ENCODE data around the gene RAPGEFL1.
A peak's percentile ranks its signal among the peaks of the same experiment; 100 is the strongest.

RAPGEFL1 gene

GRCh38 chr17:40175928-40176753 is 1.1 kb upstream of the RAPGEFL1 start:
- H3K9ac ChIP-seq (ENCODE audit: low read length): peak overlapping the region; percentile 49
- H3K9me3 ChIP-seq (ENCODE audit: control insufficient read depth, low read length): no peaks in the 10 kb centered on the region
- H3K4me3 ChIP-seq (ENCODE audit: low read length): no peak overlapping the region
- H3K4me1 ChIP-seq (ENCODE audit: control insufficient read depth, insufficient read depth, low read length): peaks cover 36% of the 10 kb centered on the region
- no peaks in the 10 kb centered on the region for H3K27me3 ChIP-seq (ENCODE audit: control insufficient read depth, insufficient read depth, low read length)
- peaks cover 7% of the 10 kb centered on the region for H3K36me3 ChIP-seq (ENCODE audit: control insufficient read depth, insufficient read depth, low read length)

- peaks cover 42% of the 10 kb centered on the region for H3K4me1 ChIP-seq (ENCODE audit: control insufficient read depth, insufficient read depth, low read length)
- H3K9me3 ChIP-seq (ENCODE audit: control insufficient read depth, low read length): no peaks in the 10 kb centered on the region
- no peaks in the 10 kb centered on the region for H3K27me3 ChIP-seq (ENCODE audit: control insufficient read depth, insufficient read depth, low read length)
- H3K36me3 ChIP-seq (ENCODE audit: control insufficient read depth, insufficient read depth, low read length): peaks cover 1% of the 10 kb centered on the region
- no peak overlapping the region for H3K4me3 ChIP-seq (ENCODE audit: low read length)
- H3K9ac ChIP-seq (ENCODE audit: low read length): peak overlapping the region; percentile 49
Measured at GRCh38 chr17:40176754-40177110, 538 bp upstream of the RAPGEFL1 start.

- peak overlapping the region; percentile 66 for H3K4me3 ChIP-seq (ENCODE audit: low read length)
- H3K36me3 ChIP-seq (ENCODE audit: control insufficient read depth, insufficient read depth, low read length): no peaks in the 10 kb centered on the region
- H3K9me3 ChIP-seq (ENCODE audit: control insufficient read depth, low read length): no peaks in the 10 kb centered on the region
- H3K9ac ChIP-seq (ENCODE audit: low read length): peak overlapping the region; percentile 81
- no peaks in the 10 kb centered on the region for H3K27me3 ChIP-seq (ENCODE audit: control insufficient read depth, insufficient read depth, low read length)
- peaks cover 48% of the 10 kb centered on the region for H3K4me1 ChIP-seq (ENCODE audit: control insufficient read depth, insufficient read depth, low read length)
Measured at GRCh38 chr17:40178021-40178601, 841 bp downstream of the RAPGEFL1 start.

GRCh38 chr17:40178660-40179059 is 1.4 kb downstream of the RAPGEFL1 start:
- H3K9me3 ChIP-seq (ENCODE audit: control insufficient read depth, low read length): no peaks in the 10 kb centered on the region
- peak overlapping the region; percentile 81 for H3K9ac ChIP-seq (ENCODE audit: low read length)
- no peaks in the 10 kb centered on the region for H3K36me3 ChIP-seq (ENCODE audit: control insufficient read depth, insufficient read depth, low read length)
- H3K4me1 ChIP-seq (ENCODE audit: control insufficient read depth, insufficient read depth, low read length): peaks cover 48% of the 10 kb centered on the region
- H3K4me3 ChIP-seq (ENCODE audit: low read length): peak overlapping the region; percentile 66
- H3K27me3 ChIP-seq (ENCODE audit: control insufficient read depth, insufficient read depth, low read length): no peaks in the 10 kb centered on the region

GRCh38 chr17:40179923-40180659 is 2.8 kb downstream of the RAPGEFL1 start:
- peak overlapping the region; percentile 36 for H3K4me3 ChIP-seq (ENCODE audit: low read length)
- H3K9me3 ChIP-seq (ENCODE audit: control insufficient read depth, low read length): no peaks in the 10 kb centered on the region
- H3K36me3 ChIP-seq (ENCODE audit: control insufficient read depth, insufficient read depth, low read length): no peaks in the 10 kb centered on the region

GRCh38 chr17:40180694-40181093 is 3.4 kb downstream of the RAPGEFL1 start:
- no peaks in the 10 kb centered on the region for H3K36me3 ChIP-seq (ENCODE audit: control insufficient read depth, insufficient read depth, low read length)
- H3K9me3 ChIP-seq (ENCODE audit: control insufficient read depth, low read length): no peaks in the 10 kb centered on the region
- H3K9ac ChIP-seq (ENCODE audit: low read length): peak overlapping the region; percentile 58
- H3K4me1 ChIP-seq (ENCODE audit: control insufficient read depth, insufficient read depth, low read length): peaks cover 58% of the 10 kb centered on the region
- H3K4me3 ChIP-seq (ENCODE audit: low read length): peak overlapping the region; percentile 9
- H3K27me3 ChIP-seq (ENCODE audit: control insufficient read depth, insufficient read depth, low read length): no peaks in the 10 kb centered on the region

More at GRCh38 chr17:40179923-40180659, 2.8 kb downstream of the RAPGEFL1 start:
- H3K27me3 ChIP-seq (ENCODE audit: control insufficient read depth, insufficient read depth, low read length): no peaks in the 10 kb centered on the region
- peak overlapping the region; percentile 58 for H3K9ac ChIP-seq (ENCODE audit: low read length)
- peaks cover 56% of the 10 kb centered on the region for H3K4me1 ChIP-seq (ENCODE audit: control insufficient read depth, insufficient read depth, low read length)

- no peak overlapping the region for H3K9ac ChIP-seq (ENCODE audit: low read length)
- no peaks in the 10 kb centered on the region for H3K9me3 ChIP-seq (ENCODE audit: control insufficient read depth, low read length)
- peaks cover 53% of the 10 kb centered on the region for H3K4me1 ChIP-seq (ENCODE audit: control insufficient read depth, insufficient read depth, low read length)
- H3K27me3 ChIP-seq (ENCODE audit: control insufficient read depth, insufficient read depth, low read length): no peaks in the 10 kb centered on the region
- peak overlapping the region; percentile 9 for H3K4me3 ChIP-seq (ENCODE audit: low read length)
- no peaks in the 10 kb centered on the region for H3K36me3 ChIP-seq (ENCODE audit: control insufficient read depth, insufficient read depth, low read length)
Measured at GRCh38 chr17:40181205-40181604, 3.9 kb downstream of the RAPGEFL1 start.

- H3K4me1 ChIP-seq (ENCODE audit: control insufficient read depth, insufficient read depth, low read length): peaks cover 43% of the 10 kb centered on the region
- no peak overlapping the region for H3K4me3 ChIP-seq (ENCODE audit: low read length)
- no peaks in the 10 kb centered on the region for H3K9me3 ChIP-seq (ENCODE audit: control insufficient read depth, low read length)
- no peaks in the 10 kb centered on the region for H3K27me3 ChIP-seq (ENCODE audit: control insufficient read depth, insufficient read depth, low read length)
- H3K36me3 ChIP-seq (ENCODE audit: control insufficient read depth, insufficient read depth, low read length): no peaks in the 10 kb centered on the region
- H3K9ac ChIP-seq (ENCODE audit: low read length): no peak overlapping the region
Measured at GRCh38 chr17:40182606-40183005, 5.3 kb downstream of the RAPGEFL1 start.

GRCh38 chr17:40187238-40187637 is 10.0 kb downstream of the RAPGEFL1 start:
- Histone ChIP-seq H3K9ac (ENCODE audit: low read length) (no peak overlapping the region), H3K36me3 (ENCODE audit: control insufficient read depth, insufficient read depth, low read length) (no peaks in the 10 kb centered on the region), H3K4me1 (ENCODE audit: control insufficient read depth, insufficient read depth, low read length) (peaks cover 28% of the 10 kb centered on the region), H3K27me3 (ENCODE audit: control insufficient read depth, insufficient read depth, low read length) (no peaks in the 10 kb centered on the region), H3K9me3 (ENCODE audit: control insufficient read depth, low read length) (no peaks in the 10 kb centered on the region), H3K4me3 (ENCODE audit: low read length) (no peak overlapping the region)

- Histone ChIP-seq H3K9ac (ENCODE audit: low read length) (no peak overlapping the region), H3K9me3 (ENCODE audit: control insufficient read depth, low read length) (no peaks in the 10 kb centered on the region), H3K4me3 (ENCODE audit: low read length) (no peak overlapping the region), H3K4me1 (ENCODE audit: control insufficient read depth, insufficient read depth, low read length) (peaks cover 28% of the 10 kb centered on the region), H3K27me3 (ENCODE audit: control insufficient read depth, insufficient read depth, low read length) (no peaks in the 10 kb centered on the region), H3K36me3 (ENCODE audit: control insufficient read depth, insufficient read depth, low read length) (peaks cover 8% of the 10 kb centered on the region)
Measured at GRCh38 chr17:40188694-40189093, 11.4 kb downstream of the RAPGEFL1 start.

- peaks cover 8% of the 10 kb centered on the region for H3K36me3 ChIP-seq (ENCODE audit: control insufficient read depth, insufficient read depth, low read length)
- peaks cover 33% of the 10 kb centered on the region for H3K4me1 ChIP-seq (ENCODE audit: control insufficient read depth, insufficient read depth, low read length)
- no peaks in the 10 kb centered on the region for H3K27me3 ChIP-seq (ENCODE audit: control insufficient read depth, insufficient read depth, low read length)
- no peaks in the 10 kb centered on the region for H3K9me3 ChIP-seq (ENCODE audit: control insufficient read depth, low read length)
- no peak overlapping the region for H3K9ac ChIP-seq (ENCODE audit: low read length)
- H3K4me3 ChIP-seq (ENCODE audit: low read length): no peak overlapping the region
Measured at GRCh38 chr17:40190197-40191021, 13.1 kb downstream of the RAPGEFL1 start.
